DMS79 (cell line): ENCODE results near the gene VPS26B.
"Not testable (repeated sequence)": the region's sequence is repeated elsewhere in the genome, so short reads cannot be mapped to it uniquely, and the experiment has no call there.

Experiments used
- DNase-seq: peaks from one replicate; lab custom pipeline; 2025; lab: John Stamatoyannopoulos, UW

Gene VPS26B

GRCh38 chr11:134231958-134232659 lies 7.6 kb downstream of the VPS26B start:
- DNase-seq: no peak

GRCh38 chr11:134233729-134234179 lies 9.3 kb downstream of the VPS26B start:
- DNase-seq: no peak

- DNase-seq: no peak
Measured at GRCh38 chr11:134235399-134235798, 10.9 kb downstream of the VPS26B start.

GRCh38 chr11:134236834-134237556 lies 12.5 kb downstream of the VPS26B start:
- DNase-seq: no peak

GRCh38 chr11:134237557-134237922 lies 13.1 kb downstream of the VPS26B start:
- DNase-seq: no peak

GRCh38 chr11:134238956-134239355 lies 14.5 kb downstream of the VPS26B start:
- DNase-seq: no peak

GRCh38 chr11:134240592-134240991 lies 16.1 kb downstream of the VPS26B start:
- DNase-seq: no peak

GRCh38 chr11:134242376-134242775 lies 17.9 kb downstream of the VPS26B start:
- DNase-seq: no peak

- DNase-seq: no peak
Measured at GRCh38 chr11:134243913-134244312, 19.4 kb downstream of the VPS26B start.

- no peak for DNase-seq
Measured at GRCh38 chr11:134244593-134244992, 20.1 kb downstream of the VPS26B start.

GRCh38 chr11:134245434-134245833 lies 21.0 kb downstream of the VPS26B start:
- no peak for DNase-seq

GRCh38 chr11:134246100-134246499 lies 21.6 kb downstream of the VPS26B start:
- no peak for DNase-seq

GRCh38 chr11:134246678-134247077 lies 22.2 kb downstream of the VPS26B start:
- no peak for DNase-seq

GRCh38 chr11:134248910-134249480 lies 24.5 kb downstream of the VPS26B start:
- DNase-seq: no peak

GRCh38 chr11:134250246-134250645 lies 25.8 kb downstream of the VPS26B start:
- no peak for DNase-seq

- DNase-seq: no peak
Measured at GRCh38 chr11:134250675-134251074, 26.2 kb downstream of the VPS26B start.

GRCh38 chr11:134252346-134253187 lies 28.1 kb downstream of the VPS26B start:
- peak; percentile 65 for DNase-seq

- peak; percentile 97 for DNase-seq
Measured at GRCh38 chr11:134253188-134253993, 28.9 kb downstream of the VPS26B start, which contains the start of the genes ACAD8 and THYN1. ACAD8 (plus strand) TSS chr11:134253568; CDS start chr11:134253601, 33 bp downstream. THYN1 (minus strand) TSS chr11:134253352; CDS start chr11:134252882, 470 bp downstream.

- no peak for DNase-seq
Measured at GRCh38 chr11:134254433-134255183, 30.1 kb downstream of the VPS26B start.

GRCh38 chr11:134255184-134255561 lies 30.7 kb downstream of the VPS26B start:
- DNase-seq: not testable (repeated sequence)
